IPS DF 6.9 (cell line): ENCODE results near the gene TTLL3.
"Not testable (repeated sequence)": the region's sequence is repeated elsewhere in the genome, so short reads cannot be mapped to it uniquely, and the experiment has no call there.

Experiments
- DNase-seq: peaks from one replicate; pipeline ENCODE4 v3.0.0-alpha.2; 2013; ENCODE audit warnings: low read depth, low spot score
- H3K27ac ChIP-seq: one replicate; pipeline ENCODE4 v1.5.1; 2013; ENCODE audit warnings: low read length, control low read depth
- H3K27me3 ChIP-seq: 2 replicates; pipeline ENCODE4 v1.6.1; 2013; ENCODE audit warnings: mild to moderate bottlenecking, low read length; ENCODE audit not compliant: control insufficient read depth, insufficient read depth
- H3K36me3 ChIP-seq: 2 replicates; pipeline ENCODE4 v1.6.1; 2013; ENCODE audit warnings: low read length; ENCODE audit not compliant: control insufficient read depth, insufficient read depth
- H3K4me1 ChIP-seq: 2 replicates; pipeline ENCODE4 v1.6.1; 2013; ENCODE audit warnings: low read length; ENCODE audit not compliant: control insufficient read depth, insufficient read depth
- H3K4me3 ChIP-seq: 2 replicates; pipeline ENCODE4 v1.5.1; 2013; ENCODE audit warnings: mild to moderate bottlenecking, low read length
- H3K9me3 ChIP-seq: 2 replicates; pipeline ENCODE4 v1.6.1; 2013; ENCODE audit warnings: low read length, inconsistent platforms; ENCODE audit not compliant: control insufficient read depth, insufficient read depth
- WGBS: extraction: QIAGEN DNeasy Blood & Tissue Kit; methylation state at CpG from one replicate; pipeline ENCODE4 v1.1.7; 2013; ENCODE audit warnings: mixed read lengths, missing lambda C conversion rate; ENCODE audit not compliant: insufficient read length, insufficient coverage; 5-methylcytosine and 5-hydroxymethylcytosine counted together

TTLL3 gene

DNA sequence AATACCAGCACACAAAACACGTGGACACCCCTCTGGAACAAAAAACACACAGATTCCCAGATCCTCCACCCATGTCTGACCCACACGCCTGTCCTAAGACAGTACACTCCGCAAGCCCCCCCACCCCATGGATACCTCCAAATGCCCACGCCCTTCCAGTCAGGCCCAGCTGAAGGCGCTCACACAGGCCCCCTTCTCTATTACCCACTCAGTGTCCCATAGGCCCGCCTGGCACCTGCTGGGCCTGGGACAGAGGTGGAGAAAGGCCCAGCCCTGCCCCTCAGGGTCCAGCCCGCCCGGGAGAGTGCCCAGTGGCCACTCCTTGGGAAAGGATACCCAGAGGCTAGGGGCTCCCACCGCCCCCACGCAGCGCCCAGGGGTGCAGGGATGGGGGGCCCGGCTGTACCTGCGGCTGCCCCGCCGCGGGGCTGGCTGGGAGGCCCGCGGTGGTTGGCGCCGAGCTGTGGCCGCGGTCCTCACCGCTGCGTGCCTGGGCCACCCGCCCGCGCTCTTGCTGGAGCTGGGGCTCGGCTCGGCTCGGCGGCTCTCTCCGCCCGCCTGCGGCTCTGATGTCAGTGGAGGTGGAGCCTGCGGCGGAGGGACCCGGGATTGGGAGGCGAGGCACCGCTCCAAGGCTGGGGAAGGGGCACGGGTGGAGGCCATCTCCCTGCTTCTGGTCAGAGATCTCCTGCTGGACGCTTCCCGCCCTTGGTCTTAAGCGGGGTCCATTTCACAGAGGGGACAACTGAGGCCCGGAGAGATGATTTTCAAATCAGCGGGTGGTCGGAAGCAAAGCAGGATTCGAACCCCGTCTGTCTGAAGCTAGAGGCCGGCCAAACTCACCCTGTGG, 40.4 kb upstream of the TTLL3 start, which contains the start of gene CAMK1:
CAMK1 (minus strand) TSS at position 522 of the 850 bp plus-strand sequence. CDS start 2,198 bp downstream, outside the sequence.
- Histone ChIP-seq H3K27me3 (peaks cover 1% of the 10 kb centered on the region; the same call in 1 of the 2 replicates), H3K4me1 (no peaks in the 10 kb centered on the region; the same call in 1 of the 2 replicates), H3K36me3 (no peaks in the 10 kb centered on the region), H3K4me3 (peak within 1 kb of the TSS; percentile 30; the same call in 1 of the 2 replicates), H3K27ac (no peak within 1 kb of the TSS), H3K9me3 (no peaks in the 10 kb centered on the region)
- no peak for DNase-seq
- WGBS = no CpG with 5 or more reads among the region's 49 CpGs

DNA sequence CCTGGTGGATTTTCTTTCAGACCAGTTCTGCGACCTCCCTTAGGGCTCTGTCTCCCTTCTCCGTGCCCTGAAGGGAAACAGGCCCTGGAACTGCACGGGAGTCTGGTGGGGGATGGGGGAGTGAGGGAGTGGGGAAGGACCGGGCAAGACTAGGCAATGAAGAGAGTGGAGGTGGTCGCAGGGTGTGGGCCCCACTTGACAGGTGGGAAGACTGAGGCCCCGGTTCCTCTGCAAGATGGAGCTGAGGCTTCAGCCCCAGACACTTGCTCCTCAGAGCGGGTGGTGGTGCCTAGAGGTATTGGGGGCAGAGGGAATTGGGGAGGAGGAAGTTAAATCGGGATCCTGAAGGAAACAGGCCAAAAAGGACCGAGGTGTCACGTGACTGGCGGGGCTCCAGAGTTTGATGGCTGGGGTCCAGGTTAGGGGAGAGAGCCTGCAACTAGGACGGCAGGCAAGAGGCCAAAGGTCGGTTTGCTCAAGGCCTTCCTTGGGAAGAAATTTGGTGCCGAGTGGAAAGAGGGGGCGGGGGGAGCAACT, 39.7 kb upstream of the TTLL3 start:
- Histone ChIP-seq H3K9me3 (no peaks in the 10 kb centered on the region), H3K27me3 (peaks cover 1% of the 10 kb centered on the region; the same call in 1 of the 2 replicates), H3K36me3 (no peaks in the 10 kb centered on the region), H3K27ac (no peak overlapping the region), H3K4me1 (no peaks in the 10 kb centered on the region; the same call in 1 of the 2 replicates), H3K4me3 (peak overlapping the region; percentile 30; the same call in 1 of the 2 replicates)
- WGBS = no CpG with 5 or more reads among the region's 15 CpGs
- no peak for DNase-seq

DNA sequence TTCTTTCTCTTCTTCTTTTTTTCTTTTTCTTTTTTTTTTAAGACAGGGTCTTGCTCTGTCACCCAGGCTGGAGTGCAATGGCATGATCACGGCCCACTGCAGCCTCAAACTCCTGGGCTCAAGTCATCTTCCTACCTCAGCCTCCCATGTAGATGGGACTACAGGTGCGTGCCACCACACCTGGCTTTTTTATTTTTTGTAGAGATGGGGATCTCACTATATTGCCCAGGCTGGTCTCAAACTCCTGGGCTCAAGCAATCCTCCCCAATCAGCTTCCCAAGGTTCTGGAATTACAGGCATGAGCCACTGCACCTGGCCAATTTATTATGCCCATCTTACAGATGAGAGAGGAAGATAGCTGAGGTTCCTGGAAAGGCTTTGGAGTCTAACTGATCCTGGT, 39.1 kb upstream of the TTLL3 start:
- not testable (repeated sequence) for H3K4me1 ChIP-seq, H3K9me3 ChIP-seq, H3K4me3 ChIP-seq, H3K27me3 ChIP-seq, H3K27ac ChIP-seq, H3K36me3 ChIP-seq, DNase-seq
- WGBS = no CpG with 5 or more reads among the region's 2 CpGs

DNA sequence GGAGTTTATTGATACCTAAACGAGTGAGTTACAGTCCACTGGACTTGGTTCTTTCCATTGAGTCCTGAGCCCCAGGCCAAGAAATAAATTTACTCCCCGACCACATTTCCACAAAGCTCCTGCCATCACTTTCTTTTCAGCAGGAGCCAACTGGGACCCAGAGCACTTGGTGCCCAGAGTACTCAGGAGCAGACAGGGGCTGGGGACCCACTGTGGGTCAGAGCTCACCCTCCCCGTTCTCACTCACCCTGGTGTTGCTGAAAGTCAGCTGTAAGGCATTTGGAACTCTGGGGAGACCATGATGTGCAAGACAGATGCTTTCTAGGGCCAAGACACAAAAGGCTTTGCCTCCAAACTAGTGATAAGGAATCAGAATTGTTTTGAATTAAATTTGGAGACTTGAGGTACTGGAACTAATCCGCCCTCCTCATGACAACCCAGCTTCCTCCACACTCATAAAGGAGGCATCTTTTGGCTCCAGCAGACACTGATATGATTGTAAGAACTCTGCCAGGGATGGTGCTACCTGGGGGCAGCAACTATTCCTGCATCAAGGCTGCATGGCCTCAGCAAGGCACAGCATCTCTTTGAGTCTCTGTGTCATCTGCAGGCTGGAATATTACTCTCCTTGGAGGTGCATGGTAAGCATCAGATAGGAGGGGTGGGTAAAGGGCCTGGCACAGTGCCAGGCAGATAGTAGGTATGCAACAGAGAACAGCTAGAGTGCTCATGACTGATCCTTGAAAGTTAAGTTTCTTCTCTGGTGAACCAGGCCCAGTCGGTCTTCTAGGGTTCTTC, 33.0 kb upstream of the TTLL3 start:
- H3K27ac ChIP-seq = no peak overlapping the region
- H3K9me3 ChIP-seq = no peaks in the 10 kb centered on the region
- 100% methylated on average over 1 of the region's 5 CpGs for WGBS
- H3K27me3 ChIP-seq = no peaks in the 10 kb centered on the region
- DNase-seq = no peak
- peaks cover 3% of the 10 kb centered on the region; the same call in 1 of the 2 replicates for H3K36me3 ChIP-seq
- H3K4me1 ChIP-seq = no peaks in the 10 kb centered on the region
- no peak overlapping the region for H3K4me3 ChIP-seq

DNA sequence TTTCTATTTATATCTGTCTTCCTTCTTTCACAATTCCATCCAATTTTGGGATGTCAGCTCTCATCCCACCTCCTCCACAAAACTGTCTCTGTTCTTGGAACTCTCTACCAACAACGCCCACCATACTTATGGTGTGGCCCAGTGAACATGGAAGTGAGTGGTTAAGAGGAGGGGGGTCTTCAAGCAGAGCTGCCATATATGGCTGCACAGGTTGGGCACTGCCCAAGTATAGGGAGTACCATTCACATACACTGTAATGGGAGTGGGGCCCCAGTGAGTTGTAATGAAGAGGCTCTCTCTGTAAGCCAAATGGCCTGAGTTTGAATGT, 32.4 kb upstream of the TTLL3 start:
- no peak overlapping the region for H3K27ac ChIP-seq
- no CpG with 5 or more reads among the region's 1 CpG for WGBS
- peaks cover 3% of the 10 kb centered on the region; the same call in 1 of the 2 replicates for H3K36me3 ChIP-seq
- no peak for DNase-seq
- H3K4me3 ChIP-seq = no peak overlapping the region
- no peaks in the 10 kb centered on the region for H3K27me3 ChIP-seq
- H3K4me1 ChIP-seq = no peaks in the 10 kb centered on the region
- no peaks in the 10 kb centered on the region for H3K9me3 ChIP-seq

DNA sequence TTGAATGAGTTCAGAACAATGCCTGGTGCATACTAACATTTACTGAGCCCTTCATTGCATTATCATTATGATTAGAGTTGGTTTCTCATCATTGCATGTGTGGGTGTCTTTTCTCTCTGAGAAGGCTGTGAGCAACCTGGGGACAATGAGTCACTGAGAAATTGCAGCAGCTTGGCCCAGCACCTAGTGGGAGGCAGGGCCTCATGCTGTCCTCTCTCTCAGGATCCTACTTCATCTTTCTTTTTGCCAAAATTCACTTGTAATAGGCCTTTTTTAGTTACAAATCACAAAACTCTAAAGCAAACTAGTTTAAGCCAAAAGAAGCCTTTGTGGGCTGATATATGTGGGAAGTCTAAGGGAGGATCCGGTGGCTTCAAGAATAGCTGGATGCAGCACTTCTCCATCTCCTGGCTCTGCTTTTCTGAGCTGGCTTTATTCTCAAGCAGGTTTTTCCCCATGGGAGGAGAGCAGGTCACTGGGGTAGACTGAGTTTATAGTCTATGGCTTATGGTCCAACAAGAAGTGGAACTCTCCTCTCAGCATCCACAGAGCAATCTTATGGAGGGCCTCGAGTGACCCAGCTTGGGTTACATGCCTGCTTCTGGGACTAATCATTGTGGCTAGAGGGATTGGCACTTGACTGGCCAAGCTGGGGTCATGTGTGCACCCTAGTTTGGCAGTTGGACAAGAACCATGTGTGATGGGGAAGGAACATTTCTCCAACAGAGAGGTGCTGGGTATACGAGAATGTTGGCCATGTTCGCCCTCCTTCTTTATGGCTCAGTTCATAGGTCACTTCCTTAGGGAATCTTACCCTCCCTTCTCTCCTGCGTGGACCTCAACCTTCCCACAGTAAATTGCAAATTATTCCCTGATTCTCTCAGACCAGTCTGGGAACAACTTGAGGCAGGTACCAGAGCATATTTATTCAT, 31.7 kb upstream of the TTLL3 start:
- H3K36me3 ChIP-seq = peaks cover 3% of the 10 kb centered on the region; the same call in 1 of the 2 replicates
- no peak overlapping the region for H3K4me3 ChIP-seq
- no peaks in the 10 kb centered on the region for H3K9me3 ChIP-seq
- H3K27me3 ChIP-seq = no peaks in the 10 kb centered on the region
- no peaks in the 10 kb centered on the region for H3K4me1 ChIP-seq
- no peak for DNase-seq
- no CpG with 5 or more reads among the region's 5 CpGs for WGBS
- H3K27ac ChIP-seq = no peak overlapping the region

DNA sequence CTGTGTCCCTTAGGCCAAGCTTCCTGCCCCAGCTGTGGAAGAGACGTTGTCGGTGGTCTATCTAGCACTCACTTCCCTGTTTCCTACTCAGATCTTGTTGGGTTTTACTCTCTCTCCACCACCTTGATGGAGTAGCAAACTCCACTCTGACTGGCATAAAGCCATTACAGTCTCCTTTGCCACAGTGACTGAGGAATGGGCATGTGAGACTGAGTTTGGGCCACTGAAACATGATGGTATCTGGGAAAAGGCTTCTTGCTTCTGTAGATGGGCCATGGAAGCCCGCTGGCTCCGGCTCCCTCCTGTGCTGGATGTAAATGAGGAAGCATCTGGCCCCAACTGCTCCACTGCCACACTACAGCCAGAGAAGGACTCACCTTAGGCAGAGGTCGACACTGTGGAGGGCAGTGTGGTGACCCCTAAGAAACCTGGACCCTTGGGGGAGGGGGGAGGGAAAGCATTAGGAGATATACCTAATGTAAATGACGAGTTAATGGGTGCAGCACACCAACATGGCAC, 30.9 kb upstream of the TTLL3 start:
- no CpG with 5 or more reads among the region's 6 CpGs for WGBS
- Histone ChIP-seq H3K27ac (no peak overlapping the region), H3K4me3 (no peak overlapping the region), H3K36me3 (peaks cover 6% of the 10 kb centered on the region), H3K9me3 (no peaks in the 10 kb centered on the region), H3K27me3 (no peaks in the 10 kb centered on the region), H3K4me1 (no peaks in the 10 kb centered on the region)
- no peak for DNase-seq

DNA sequence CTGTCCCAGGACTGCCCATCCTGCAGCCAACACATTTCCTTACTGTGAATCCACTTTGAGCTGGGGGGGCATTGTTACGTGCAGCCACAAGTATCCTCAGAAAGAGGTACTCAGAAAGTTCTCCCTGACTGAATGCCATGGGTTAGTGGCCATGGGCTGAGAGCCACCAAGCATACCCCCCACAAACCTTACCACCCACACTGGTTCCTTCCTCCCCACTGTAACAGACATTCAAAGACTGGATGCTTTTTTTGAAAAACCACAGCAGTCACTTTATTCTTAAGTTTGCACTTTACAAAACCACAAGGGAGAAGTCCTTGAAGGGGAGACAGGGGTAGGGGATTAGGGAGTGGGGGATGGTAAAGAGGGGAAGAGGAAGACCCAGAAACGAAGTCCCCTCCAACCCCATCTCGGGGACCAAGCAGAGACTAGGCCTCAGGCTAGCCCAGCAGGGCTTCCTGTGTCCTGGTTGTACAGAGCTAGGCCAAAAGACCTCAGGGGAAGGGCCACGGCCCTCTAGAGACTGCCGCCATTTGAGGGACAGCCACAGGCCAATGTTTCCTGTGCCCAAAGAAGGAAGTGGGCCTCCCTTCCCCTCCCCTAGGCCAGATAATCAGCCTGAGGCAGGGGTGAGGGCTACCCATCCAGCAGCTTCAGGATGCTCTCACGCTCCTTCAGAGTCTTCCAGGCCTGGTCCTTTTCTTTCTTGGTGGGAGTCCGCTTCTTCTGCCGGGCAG, 30.2 kb upstream of the TTLL3 start:
- DNase-seq = no peak
- H3K27me3 ChIP-seq = no peaks in the 10 kb centered on the region
- no peaks in the 10 kb centered on the region for H3K4me1 ChIP-seq
- peaks cover 6% of the 10 kb centered on the region for H3K36me3 ChIP-seq
- H3K9me3 ChIP-seq = no peaks in the 10 kb centered on the region
- H3K27ac ChIP-seq = no peak overlapping the region
- no peak overlapping the region for H3K4me3 ChIP-seq
- no CpG with 5 or more reads among the region's 8 CpGs for WGBS

DNA sequence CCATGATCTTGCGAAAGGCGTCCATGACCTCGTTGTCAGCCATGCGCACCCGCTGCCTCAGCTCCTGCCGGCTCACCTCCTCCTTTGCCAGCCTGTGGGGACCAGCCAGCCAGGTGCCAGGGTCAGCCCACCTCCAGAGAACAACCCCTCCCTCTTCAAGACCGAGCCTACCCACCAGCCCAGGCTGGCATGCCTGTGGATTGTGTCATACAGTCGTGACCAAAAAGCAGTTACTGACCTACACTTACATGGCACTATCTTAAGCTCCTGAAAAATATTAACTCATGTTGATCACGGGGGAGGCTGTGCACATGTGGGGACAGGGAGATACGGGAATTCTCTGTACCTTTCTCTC, 29.6 kb upstream of the TTLL3 start:
- H3K4me3 ChIP-seq = no peak overlapping the region
- H3K4me1 ChIP-seq = no peaks in the 10 kb centered on the region
- no peak for DNase-seq
- H3K27me3 ChIP-seq = no peaks in the 10 kb centered on the region
- peaks cover 10% of the 10 kb centered on the region for H3K36me3 ChIP-seq
- no peak overlapping the region for H3K27ac ChIP-seq
- no peaks in the 10 kb centered on the region for H3K9me3 ChIP-seq
- no CpG with 5 or more reads among the region's 10 CpGs for WGBS
